Left ventricle myocardium inferior (tissue), 1 donor: ENCODE data around the gene SLC7A14. TPM values are rescaled to one million over a fixed set of nuclear protein-coding genes. Genes with fewer than 3 reads are reported as not detected.
A peak's percentile ranks its signal among the peaks of the same experiment; 100 is the strongest.

Source experiments
- DNase-seq: peaks from one replicate; pipeline ENCODE4 v3.0.0-alpha.2; 2020
- H3K27ac ChIP-seq: fragments of 200-600 bp; replicated peaks from 2 replicates; pipeline ENCODE4 v1.8.0; 2021
- H3K27me3 ChIP-seq: fragments of 200-600 bp; 2 replicates; pipeline ENCODE4 v1.8.0; 2021; ENCODE audit warnings: low read depth
- H3K36me3 ChIP-seq: fragments of 200-600 bp; 2 replicates; pipeline ENCODE4 v1.8.0; 2021
- H3K4me1 ChIP-seq: fragments of 200-600 bp; 2 replicates; pipeline ENCODE4 v1.8.0; 2021
- H3K4me3 ChIP-seq: fragments of 200-600 bp; 2 replicates; pipeline ENCODE4 v1.8.0; 2021; ENCODE audit warnings: mild to moderate bottlenecking, moderate library complexity
- H3K9me3 ChIP-seq: fragments of 200-600 bp; replicated peaks from 2 replicates; pipeline ENCODE4 v1.8.0; 2021
- CTCF ChIP-seq: fragments of 200-600 bp; IDR thresholded peaks from 2 replicates; pipeline ENCODE4 v1.8.0; 2021; ENCODE audit warnings: antibody characterized with exemption, mild to moderate bottlenecking, borderline replicate concordance
- intact Hi-C: fragments of 100-400 bp; cut with micrococcal nuclease; formaldehyde crosslinking; loops from one replicate; pipeline ENCODE4 v1.11.0; 2022
- total RNA-seq: library from RNA; stranded (reverse); fragmentation: NEBNext Ultra II Directional; extraction: Animal tissue kit (Norgen Biotek cat#: 25700); gene quantifications from one replicate; pipeline ENCODE4 v1.2.1, GENCODE V29; 2021
- donor health status: DM: no; HTN: yes; CAD: no; lungs with severe emphysema.

Gene SLC7A14
- total RNA-seq, 1 donor from 2014 or later: not detected

- H3K36me3 ChIP-seq: no peaks in the 10 kb centered on the region
- peaks cover 37% of the 10 kb centered on the region for H3K4me1 ChIP-seq
- no peak for DNase-seq
- peak overlapping the region; percentile 70 for H3K27ac ChIP-seq
- peak overlapping the region; percentile 70 for H3K4me3 ChIP-seq
- peaks cover 39% of the 10 kb centered on the region for H3K27me3 ChIP-seq
- intact Hi-C loops: no loop called here
- no peak for TF ChIP-seq CTCF
- no peaks in the 10 kb centered on the region for H3K9me3 ChIP-seq
Measured at GRCh38 chr3:170420307-170420821, 165.5 kb downstream of the SLC7A14 start.

- intact Hi-C loops: loop anchor here (2.0 kb wide), 1 partner anchor 391 kb away; no protein-coding TSS in a partner anchor
- H3K27me3 ChIP-seq: peaks cover 39% of the 10 kb centered on the region
- H3K9me3 ChIP-seq: no peaks in the 10 kb centered on the region
- no peak for TF ChIP-seq CTCF
- H3K36me3 ChIP-seq: no peaks in the 10 kb centered on the region
- peak overlapping the region; percentile 70 for H3K27ac ChIP-seq
- no peak for DNase-seq
- peak overlapping the region; percentile 70 for H3K4me3 ChIP-seq
- H3K4me1 ChIP-seq: peaks cover 37% of the 10 kb centered on the region
Measured at GRCh38 chr3:170419557-170420087, 166.3 kb downstream of the SLC7A14 start.

GRCh38 chr3:170418422-170419398 lies 167.2 kb downstream of the SLC7A14 start, which contains the start of gene CLDN11:
Gene CLDN11 (plus strand): TSS chr3:170418868. CDS start chr3:170419067, 199 bp downstream.
- Histone ChIP-seq H3K4me3 (peak within 1 kb of the TSS; percentile 70), H3K27me3 (peaks cover 39% of the 10 kb centered on the region), H3K4me1 (peaks cover 37% of the 10 kb centered on the region), H3K36me3 (no peaks in the 10 kb centered on the region), H3K9me3 (no peaks in the 10 kb centered on the region), H3K27ac (peak within 1 kb of the TSS; percentile 70)
- peak; percentile 40 for DNase-seq
- TF ChIP-seq CTCF: no peak
- intact Hi-C loops: loop anchor here (2.0 kb wide), 1 partner anchor 392 kb away; no protein-coding TSS in a partner anchor

- DNase-seq: no peak
- no peak overlapping the region for H3K4me3 ChIP-seq
- no peaks in the 10 kb centered on the region for H3K9me3 ChIP-seq
- H3K27me3 ChIP-seq: peaks cover 39% of the 10 kb centered on the region
- no peak overlapping the region for H3K27ac ChIP-seq
- no peaks in the 10 kb centered on the region for H3K36me3 ChIP-seq
- intact Hi-C loops: no loop called here
- TF ChIP-seq CTCF: no peak
- H3K4me1 ChIP-seq: peaks cover 37% of the 10 kb centered on the region
Measured at GRCh38 chr3:170417090-170417489, 168.8 kb downstream of the SLC7A14 start.

DNA sequence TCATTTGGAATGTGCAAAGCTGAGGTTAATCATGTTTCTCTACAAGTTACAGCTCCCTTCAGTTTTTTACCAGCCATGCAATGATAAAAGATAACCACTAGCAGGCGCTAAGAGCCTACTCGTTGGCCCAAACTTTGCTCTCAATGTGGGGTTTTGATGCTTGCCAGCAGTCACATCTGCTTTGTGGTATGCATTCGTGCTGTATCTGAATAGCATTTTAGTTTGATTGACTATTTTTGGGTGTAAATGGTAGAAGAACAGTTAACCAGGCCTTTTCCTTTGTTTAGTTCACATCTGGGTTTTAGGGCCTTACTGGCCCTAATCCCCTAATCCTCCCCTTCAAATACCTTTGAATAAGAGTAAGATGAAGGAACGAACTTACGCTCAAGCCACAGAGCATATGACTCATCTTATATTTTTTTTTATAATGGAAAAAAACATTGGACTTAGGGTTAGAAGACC lies 171.6 kb downstream of the SLC7A14 start:
- no peak overlapping the region for H3K4me3 ChIP-seq
- no peaks in the 10 kb centered on the region for H3K9me3 ChIP-seq
- intact Hi-C loops: loop anchor here (2.0 kb wide), 1 partner anchor 279 kb away; no protein-coding TSS in a partner anchor
- H3K36me3 ChIP-seq: no peaks in the 10 kb centered on the region
- H3K27me3 ChIP-seq: peaks cover 30% of the 10 kb centered on the region
- no peak overlapping the region for H3K27ac ChIP-seq
- peak; percentile 96 for TF ChIP-seq CTCF
- DNase-seq: no peak
- peaks cover 14% of the 10 kb centered on the region for H3K4me1 ChIP-seq
